Mucosa of rectum (tissue), 2 donors: Measurements from ENCODE around the gene ZCCHC17.

Experiments used
- H3K27ac ChIP-seq, 2 donors: one replicate each; pipeline ENCODE4 v1.7.0; 2013; ENCODE audit warnings: inconsistent platforms in 2 of 2, low read depth in 2 of 2, low read length in 2 of 2
- H3K27me3 ChIP-seq, 2 donors: one replicate each; pipeline ENCODE4 v1.7.0; 2013; ENCODE audit warnings: low read length in 2 of 2; ENCODE audit not compliant: control insufficient read depth in 2 of 2, insufficient read depth in 2 of 2
- H3K36me3 ChIP-seq, 2 donors: one replicate each; pipeline ENCODE4 v1.7.0; 2013; ENCODE audit warnings: low read length in 2 of 2; ENCODE audit not compliant: control insufficient read depth in 2 of 2, insufficient read depth in 2 of 2
- H3K4me1 ChIP-seq, 2 donors: one replicate each; pipeline ENCODE4 v1.7.0; 2013; ENCODE audit warnings: low read length in 2 of 2, mild to moderate bottlenecking in 1 of 2; ENCODE audit not compliant: control insufficient read depth in 2 of 2, insufficient read depth in 2 of 2
- H3K4me3 ChIP-seq, 2 donors: one replicate each; pipeline ENCODE4 v1.7.0; 2013; ENCODE audit warnings: low read length in 2 of 2
- H3K9ac ChIP-seq, 2 donors: one replicate each; pipeline ENCODE4 v1.7.0; 2013; ENCODE audit warnings: low read length in 2 of 2, low read depth in 1 of 2, mild to moderate bottlenecking in 1 of 2
- H3K9me3 ChIP-seq, 2 donors: one replicate each; pipeline ENCODE4 v1.7.0; 2013; ENCODE audit warnings: low read length in 2 of 2; ENCODE audit not compliant: control insufficient read depth in 2 of 2
- donor health status: healthy.
- donor health status: Normal muscosa, but diverticular disease.

Gene ZCCHC17

DNA sequence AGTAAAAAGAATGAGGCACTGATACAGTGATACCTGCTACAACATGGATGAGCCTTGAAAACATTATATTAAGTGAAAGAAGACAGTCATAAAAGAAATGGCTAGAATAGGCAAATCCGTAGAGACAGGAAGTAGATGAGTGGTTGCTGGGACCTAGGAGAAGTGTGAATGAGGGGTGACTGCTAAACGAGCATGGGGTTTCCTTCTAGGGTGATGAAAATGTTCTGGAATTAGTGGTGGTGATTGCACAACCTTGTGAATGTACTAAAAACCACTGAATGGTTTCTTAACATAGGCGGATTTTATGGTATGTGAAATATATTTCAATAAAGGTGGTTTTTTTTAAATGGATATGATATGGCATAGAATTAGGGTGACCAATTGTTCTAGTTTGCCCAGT is 103.6 kb downstream of the ZCCHC17 start:
- Histone ChIP-seq H3K36me3 (no peaks in the 10 kb centered on the region), H3K4me1 (no peaks in the 10 kb centered on the region), H3K9ac (no peak overlapping the region), H3K9me3 (no peaks in the 10 kb centered on the region), H3K27me3 (no peaks in the 10 kb centered on the region), H3K4me3 (no peak overlapping the region), H3K27ac (no peak overlapping the region)

GRCh38 chr1:31401241-31401640 is 104.4 kb downstream of the ZCCHC17 start:
- Histone ChIP-seq H3K36me3 (no peaks in the 10 kb centered on the region), H3K4me1 (no peaks in the 10 kb centered on the region), H3K9ac (no peak overlapping the region), H3K27ac (no peak overlapping the region), H3K27me3 (no peaks in the 10 kb centered on the region), H3K4me3 (no peak overlapping the region), H3K9me3 (no peaks in the 10 kb centered on the region)

DNA sequence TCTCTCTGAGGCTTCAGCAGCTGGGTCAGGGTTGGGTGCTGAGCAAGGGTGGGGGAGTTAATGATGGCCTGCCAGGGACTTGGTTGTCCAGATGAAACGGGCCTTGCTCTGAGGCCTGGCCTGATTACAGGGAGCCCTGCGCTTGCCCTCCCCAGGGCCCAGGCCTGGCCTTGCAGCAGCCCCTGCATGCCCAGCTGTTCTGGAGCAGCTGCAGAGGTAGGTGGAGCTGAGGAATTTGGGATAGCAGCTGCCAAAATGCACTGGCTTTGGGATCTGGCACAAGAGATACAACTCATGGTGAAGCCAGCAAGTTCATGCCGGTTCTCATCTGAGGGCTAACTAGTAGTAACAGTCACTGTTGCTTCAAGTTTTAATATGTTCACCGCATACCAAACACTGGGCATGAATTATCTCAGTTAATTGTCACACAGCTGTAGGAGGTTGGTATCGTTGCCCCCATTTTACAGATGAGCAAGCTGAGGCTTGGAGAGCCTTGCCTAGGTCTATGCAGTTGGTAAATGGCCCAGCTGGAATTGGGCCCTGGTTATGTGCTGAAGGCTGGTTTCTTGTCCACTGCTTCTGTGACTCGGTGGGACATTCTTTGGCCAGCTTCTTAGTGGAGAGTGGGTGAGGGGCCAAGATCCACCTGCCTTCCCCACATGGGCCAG is 108.9 kb downstream of the ZCCHC17 start:
- Histone ChIP-seq H3K27me3 (peaks cover 0 to 4% of the 10 kb centered on the region in 2 donors), H3K27ac (no peak overlapping the region), H3K9ac (no peak overlapping the region), H3K4me3 (no peak overlapping the region), H3K9me3 (no peaks in the 10 kb centered on the region), H3K4me1 (no peaks in the 10 kb centered on the region), H3K36me3 (no peaks in the 10 kb centered on the region)

- Histone ChIP-seq H3K4me1 (no peaks in the 10 kb centered on the region), H3K36me3 (no peaks in the 10 kb centered on the region), H3K9me3 (no peaks in the 10 kb centered on the region), H3K27me3 (peaks cover 0 to 5% of the 10 kb centered on the region in 2 donors), H3K4me3 (no peak overlapping the region), H3K27ac (no peak overlapping the region), H3K9ac (no peak overlapping the region)
Observed at GRCh38 chr1:31407029-31407626, 110.3 kb downstream of the ZCCHC17 start.

DNA sequence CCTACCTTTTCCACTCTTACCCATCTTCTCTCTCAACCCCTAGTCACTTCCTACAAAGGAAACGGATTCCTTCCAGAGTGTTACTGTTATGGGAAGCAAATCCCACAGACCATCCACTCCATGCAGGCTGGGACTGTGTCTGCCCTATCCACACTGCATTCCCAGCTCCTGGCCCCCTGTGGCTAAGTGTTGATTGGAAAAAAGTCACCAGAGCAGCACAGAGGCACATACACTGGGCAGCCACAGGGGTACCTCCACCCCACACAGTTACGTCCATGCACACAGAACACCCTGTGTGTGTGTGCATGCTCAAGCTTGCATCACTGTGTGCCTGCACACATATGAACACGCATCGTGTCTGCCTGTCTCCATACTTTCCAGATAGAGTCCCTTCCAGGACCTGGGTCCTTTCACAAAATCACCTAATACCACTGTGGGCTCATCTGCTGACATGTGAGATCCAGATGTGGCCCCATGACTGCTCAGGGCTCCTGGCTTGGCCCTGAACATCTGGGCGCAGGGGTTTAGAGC is 112.0 kb downstream of the ZCCHC17 start:
- Histone ChIP-seq H3K9ac (no peak overlapping the region), H3K27ac (no peak overlapping the region), H3K4me3 (no peak overlapping the region), H3K27me3 (peaks cover 0 to 12% of the 10 kb centered on the region in 2 donors), H3K4me1 (peaks cover 3 to 5% of the 10 kb centered on the region in 2 donors), H3K36me3 (no peaks in the 10 kb centered on the region), H3K9me3 (no peaks in the 10 kb centered on the region)

DNA sequence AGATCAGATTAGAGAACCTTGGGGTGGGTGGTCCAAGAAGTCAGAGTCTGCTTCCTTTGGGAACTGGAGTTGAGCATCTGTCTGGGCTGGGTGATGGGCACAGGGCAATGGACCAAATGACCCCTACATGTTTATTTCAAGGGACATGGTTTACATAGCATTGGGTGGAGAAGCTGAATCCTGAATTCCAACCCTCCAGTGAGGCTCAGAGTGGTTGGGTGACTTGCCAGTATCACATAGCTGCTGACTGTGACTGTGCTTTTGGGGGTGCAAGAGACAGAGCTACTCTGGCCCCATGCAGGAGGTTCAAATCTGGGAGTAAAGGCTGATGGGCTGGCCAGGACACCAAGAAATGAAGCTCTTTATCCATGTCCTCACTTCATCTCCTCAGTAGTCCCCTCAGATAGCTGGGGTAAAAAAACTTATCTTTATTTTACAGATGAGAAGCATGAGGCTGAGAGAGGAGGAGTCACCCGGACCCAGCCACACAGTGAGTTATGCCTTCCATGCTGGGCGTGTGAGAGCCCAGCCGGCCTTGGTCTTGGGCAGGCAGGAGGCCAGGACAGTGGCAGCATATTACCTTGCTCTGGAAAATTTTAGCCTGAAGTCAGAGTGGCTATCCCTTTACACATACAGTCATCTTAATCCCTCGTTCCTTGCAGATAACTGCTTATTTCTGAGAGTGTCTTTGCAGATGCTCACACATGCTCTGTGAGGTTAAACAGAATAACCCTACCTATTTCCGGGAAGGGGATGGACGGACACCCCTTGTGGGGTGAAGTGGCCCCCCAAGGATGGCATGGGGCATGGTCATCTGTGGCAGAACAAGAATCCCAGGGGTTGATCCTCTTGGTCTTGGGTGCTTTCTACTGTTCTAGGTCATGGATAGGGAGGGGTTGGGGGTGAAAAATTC is 113.4 kb downstream of the ZCCHC17 start:
- H3K4me1 ChIP-seq, result peaks cover 6 to 11% of the 10 kb centered on the region in 2 donors
- peaks cover 0 to 16% of the 10 kb centered on the region in 2 donors for H3K27me3 ChIP-seq
- H3K27ac ChIP-seq, result no peak overlapping the region
- H3K4me3 ChIP-seq, result no peak overlapping the region
- H3K9ac ChIP-seq, result no peak overlapping the region
- H3K9me3 ChIP-seq, result no peaks in the 10 kb centered on the region
- H3K36me3 ChIP-seq, result no peaks in the 10 kb centered on the region

DNA sequence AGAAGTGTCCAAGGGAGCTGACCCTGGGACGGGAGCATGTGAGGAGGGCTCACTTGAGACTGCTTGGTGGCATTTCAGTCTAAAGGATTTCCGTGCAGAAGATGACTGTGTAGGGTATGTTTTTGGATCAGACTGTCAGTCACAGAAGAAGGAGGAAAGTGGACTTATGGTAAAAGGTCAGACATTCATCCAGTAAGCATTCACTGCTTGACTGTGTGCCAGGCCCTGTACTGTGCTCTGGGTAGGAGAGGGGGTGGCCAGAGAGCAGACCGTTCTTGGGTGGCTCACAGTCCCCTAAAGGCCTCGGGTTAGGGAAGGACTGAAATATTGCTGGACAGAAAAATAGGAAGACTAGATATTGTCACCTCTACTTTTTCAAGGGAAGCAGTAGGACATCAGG is 114.0 kb downstream of the ZCCHC17 start:
- peaks cover 0 to 2% of the 10 kb centered on the region in 2 donors for H3K36me3 ChIP-seq
- no peak overlapping the region for H3K9ac ChIP-seq
- H3K4me3 ChIP-seq, result no peak overlapping the region
- peaks cover 6 to 11% of the 10 kb centered on the region in 2 donors for H3K4me1 ChIP-seq
- H3K27me3 ChIP-seq, result peaks cover 0 to 16% of the 10 kb centered on the region in 2 donors
- no peaks in the 10 kb centered on the region for H3K9me3 ChIP-seq
- no peak overlapping the region for H3K27ac ChIP-seq

GRCh38 chr1:31412205-31412604 is 115.4 kb downstream of the ZCCHC17 start:
- Histone ChIP-seq H3K9me3 (no peaks in the 10 kb centered on the region), H3K27ac (no peak overlapping the region), H3K4me1 (peaks cover 6 to 16% of the 10 kb centered on the region in 2 donors), H3K36me3 (peaks cover 2 to 3% of the 10 kb centered on the region in 2 donors), H3K27me3 (peaks cover 0 to 16% of the 10 kb centered on the region in 2 donors), H3K4me3 (peak overlapping the region in 1 of 2 donors; percentile 73), H3K9ac (no peak overlapping the region)

DNA sequence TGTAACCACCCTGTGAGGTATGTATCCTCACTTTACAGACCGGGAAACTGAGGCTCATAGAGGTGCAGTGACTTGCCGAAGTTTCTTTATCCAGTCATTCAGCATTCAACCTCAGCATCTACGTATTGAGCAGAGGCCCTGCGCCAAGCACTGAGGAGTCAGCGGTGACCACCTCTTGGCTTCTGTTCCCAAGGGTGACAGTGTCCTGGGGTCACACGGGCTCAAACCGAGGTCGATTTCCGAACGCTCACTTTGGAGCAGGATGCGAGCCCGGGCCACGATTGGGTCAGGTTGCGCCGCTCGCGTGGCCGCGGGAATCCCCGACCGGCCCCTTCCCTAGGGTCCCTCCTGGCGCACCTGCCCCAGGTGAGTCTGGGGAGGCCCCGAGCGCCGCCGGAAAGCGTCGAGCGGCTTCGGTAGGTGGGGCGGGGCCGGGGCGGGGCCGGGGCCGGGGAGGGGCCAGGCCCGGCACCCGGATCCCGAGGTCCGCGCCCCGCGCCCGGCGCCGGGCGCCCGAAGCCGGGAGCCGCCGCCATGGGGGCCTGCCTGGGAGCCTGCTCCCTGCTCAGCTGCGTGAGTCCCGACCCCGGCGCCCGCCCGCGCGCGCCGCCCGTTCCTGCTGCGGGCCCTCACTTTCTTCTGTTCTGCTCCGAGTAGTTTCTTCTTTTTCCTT is 116.0 kb downstream of the ZCCHC17 start, which contains the start of gene SERINC2:
SERINC2 (plus strand) TSS at position 482 of the 673 bp plus-strand sequence; CDS start at position 535, 53 bp downstream.
- Histone ChIP-seq H3K27me3 (peaks cover 0 to 16% of the 10 kb centered on the region in 2 donors), H3K4me1 (peaks cover 6 to 16% of the 10 kb centered on the region in 2 donors), H3K27ac (peak within 1 kb of the TSS; percentile 93 to 96), H3K36me3 (peaks cover 3% of the 10 kb centered on the region in 2 donors), H3K9ac (peak within 1 kb of the TSS; percentile 85 to 97), H3K4me3 (peak within 1 kb of the TSS; percentile 77 to 91), H3K9me3 (no peaks in the 10 kb centered on the region)
